ENCODE measurements around the gene SRMS.
"Not testable (repeated sequence)": the region's sequence is repeated elsewhere in the genome, so short reads cannot be mapped to it uniquely, and the experiment has no call there.

The SRMS gene

DNA sequence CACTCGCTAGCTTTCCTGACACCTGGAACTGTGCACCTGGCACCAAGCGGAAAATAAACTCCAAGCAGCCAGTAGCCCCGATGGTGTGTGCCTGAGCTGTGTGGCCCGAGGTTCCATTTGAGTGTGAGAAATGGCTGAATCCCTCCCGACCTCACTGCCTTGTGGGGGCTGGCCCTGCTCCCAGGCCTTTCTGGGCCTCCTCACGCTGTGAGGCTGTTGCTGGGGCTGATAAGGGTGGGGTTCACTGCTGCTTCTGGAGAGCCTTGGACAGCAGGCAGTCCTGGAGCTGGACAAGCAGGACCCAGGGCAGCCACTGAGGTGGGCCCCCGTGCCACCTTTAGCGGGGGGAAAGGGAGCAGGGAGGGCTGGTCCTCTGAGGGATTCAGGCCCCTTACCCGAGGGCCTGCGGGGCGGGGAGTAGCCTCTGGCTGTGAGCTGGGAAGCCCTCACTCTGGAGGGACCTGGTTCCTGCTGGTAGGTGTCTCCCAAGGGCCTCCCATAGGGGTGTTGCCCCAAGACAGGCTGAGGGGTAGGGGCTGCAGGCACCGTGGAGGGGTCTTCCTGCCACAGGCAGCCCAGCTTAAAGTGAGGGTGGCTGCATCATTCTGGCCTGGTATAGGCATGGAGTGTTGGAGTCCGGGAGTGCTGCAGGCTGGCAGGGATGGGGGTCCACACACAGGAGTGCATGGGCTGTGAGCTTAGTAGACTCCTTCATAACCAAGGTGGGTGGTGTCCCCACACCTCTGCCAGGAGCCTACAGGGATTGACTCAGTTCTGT is 25.3 kb downstream of the SRMS start:
- no peak for DNase-seq (ENCODE audit: low read depth)

DNA sequence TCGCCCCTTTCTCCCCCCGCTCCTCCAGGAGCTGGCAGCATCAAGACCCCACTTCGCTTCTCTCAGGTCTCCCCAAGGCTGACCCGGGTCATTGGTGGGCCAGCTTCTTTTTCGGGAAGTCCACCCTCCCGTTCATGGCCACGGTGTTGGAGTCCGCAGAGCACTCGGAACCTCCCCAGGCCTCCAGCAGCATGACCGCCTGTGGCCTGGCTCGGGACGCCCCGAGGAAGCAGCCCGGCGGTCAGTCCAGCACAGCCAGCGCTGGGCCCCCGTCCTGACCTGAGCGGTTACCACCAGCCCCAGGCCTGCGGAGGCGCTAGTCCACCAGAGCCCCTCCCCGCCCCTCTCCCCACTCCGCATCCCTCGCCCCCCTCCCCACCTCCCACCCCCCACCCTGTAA is 25.9 kb downstream of the SRMS start:
- no peak for DNase-seq (ENCODE audit: low read depth)

- peak; percentile 67 for DNase-seq (ENCODE audit: low read depth)
These were observed 26.5 kb downstream of the SRMS start for GRCh38 chr20:63520934-63521601.

DNA sequence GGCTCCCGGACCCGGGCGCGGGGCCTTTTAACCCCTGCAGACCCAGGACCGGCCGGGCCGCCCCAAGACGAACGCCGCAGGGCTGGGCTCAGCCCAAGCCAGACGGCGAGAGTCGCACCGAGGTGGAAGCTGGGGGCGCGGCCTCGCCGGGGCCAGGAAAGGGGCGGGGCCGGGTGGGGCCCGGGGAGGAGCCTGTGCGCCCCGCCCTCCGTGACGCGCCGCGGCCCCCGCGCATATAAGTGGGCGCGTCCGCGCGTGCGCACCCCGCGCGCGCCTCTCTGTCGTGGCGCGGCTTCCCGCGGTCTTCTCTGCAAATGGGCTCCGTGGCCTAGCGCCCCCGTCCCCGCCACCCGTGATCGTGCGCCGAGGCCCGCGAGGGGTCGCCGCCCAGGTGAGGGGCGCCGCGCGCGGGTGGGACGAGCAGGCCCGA is 27.0 kb downstream of the SRMS start, which contains the start of gene PPDPF:
Gene PPDPF (plus strand): TSS at position 262 of the 430 bp plus-strand sequence. CDS start 544 bp downstream, outside the sequence.
- DNase-seq (ENCODE audit: low read depth): peak; percentile 80

- DNase-seq (ENCODE audit: low read depth): peak; percentile 43
These were observed 27.7 kb downstream of the SRMS start for GRCh38 chr20:63519668-63520503.

GRCh38 chr20:63518946-63519667 is 28.4 kb downstream of the SRMS start:
- DNase-seq (ENCODE audit: low read depth): no peak

DNA sequence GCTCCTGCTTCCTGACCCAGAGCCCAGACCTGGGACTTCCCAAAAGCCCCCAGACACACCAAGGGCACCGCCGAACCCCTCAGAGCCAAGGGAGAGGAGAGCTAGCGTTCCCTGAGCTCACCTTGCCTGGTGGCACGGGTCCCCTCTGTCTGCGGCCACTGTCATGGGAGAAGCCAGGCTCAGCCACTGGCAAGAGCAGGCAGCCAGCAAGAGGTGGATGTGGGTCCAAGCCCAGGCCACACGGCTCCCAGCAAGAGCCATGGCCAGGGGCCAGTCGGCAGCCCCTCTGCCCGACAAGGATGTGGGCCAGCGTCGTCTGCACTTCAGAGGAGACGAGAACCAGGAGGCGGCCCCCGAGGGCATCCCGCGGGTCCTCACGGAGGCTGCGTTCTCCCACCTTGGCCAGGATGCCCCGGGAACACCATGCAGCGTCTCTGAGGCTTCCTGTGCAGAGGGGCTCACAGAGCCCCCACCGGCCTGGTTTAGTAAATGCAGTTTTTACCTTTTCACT is 29.1 kb downstream of the SRMS start:
- DNase-seq (ENCODE audit: low read depth): no peak

GRCh38 chr20:63517376-63518309 is 29.9 kb downstream of the SRMS start:
- no peak for DNase-seq (ENCODE audit: low read depth)

DNA sequence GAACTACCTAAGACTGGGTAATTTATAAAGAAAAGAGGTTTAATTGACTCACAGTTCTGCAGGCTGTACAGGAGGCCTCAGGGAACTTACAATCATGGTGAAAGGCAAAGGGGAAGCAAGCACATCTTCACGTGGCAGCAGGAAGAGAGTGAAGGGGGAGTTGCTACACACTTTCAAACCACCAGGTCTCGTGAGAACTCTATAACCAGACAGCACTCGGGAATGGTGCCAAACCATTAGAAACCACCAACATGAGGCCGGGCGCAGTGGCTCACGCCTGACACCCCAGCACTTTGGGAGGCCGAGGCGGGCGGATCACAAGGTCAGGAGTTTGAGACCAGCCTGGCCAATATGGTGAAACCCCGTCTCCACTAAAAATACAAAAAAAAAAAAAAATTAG is 33.0 kb downstream of the SRMS start:
- DNase-seq (ENCODE audit: low read depth): not testable (repeated sequence)

- DNase-seq (ENCODE audit: low read depth): no peak
These were observed 34.3 kb downstream of the SRMS start for GRCh38 chr20:63513207-63513606.

GRCh38 chr20:63509088-63509564 is 38.4 kb downstream of the SRMS start:
- no peak for DNase-seq (ENCODE audit: low read depth)

GRCh38 chr20:63508072-63508768 is 39.3 kb downstream of the SRMS start:
- no peak for DNase-seq (ENCODE audit: low read depth)

DNA sequence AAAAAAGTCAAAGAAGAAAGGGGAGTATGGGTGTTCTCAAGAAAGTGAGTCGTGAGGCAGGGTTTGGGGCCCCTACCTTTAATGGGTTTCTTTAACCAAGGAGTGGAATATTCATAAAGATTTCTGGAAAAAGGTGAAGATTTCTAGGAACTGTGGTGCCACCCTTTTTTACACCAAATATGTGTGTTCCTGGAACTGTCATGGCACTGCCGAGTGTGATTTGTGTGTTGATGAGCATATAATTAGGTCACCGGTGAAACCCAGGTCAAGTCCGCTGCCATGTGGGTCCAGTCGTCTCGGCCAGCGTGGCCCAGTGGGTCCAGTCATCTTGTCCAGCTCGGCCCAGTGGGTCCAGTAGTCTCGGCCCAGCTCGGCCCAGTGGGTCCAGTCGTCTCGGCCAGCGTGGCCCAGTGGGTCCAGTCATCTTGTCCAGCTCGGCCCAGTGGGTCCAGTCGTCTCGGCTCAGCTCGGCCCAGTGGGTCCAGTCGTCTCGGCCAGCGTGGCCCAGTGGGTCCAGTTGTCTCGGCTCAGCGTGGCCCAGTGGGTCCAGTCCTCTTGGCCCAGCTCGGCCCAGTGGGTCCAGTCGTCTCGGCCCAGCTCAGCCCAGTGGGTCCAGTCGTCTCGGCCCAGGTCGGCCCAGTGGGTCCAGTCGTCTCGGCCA is 40.3 kb downstream of the SRMS start:
- DNase-seq (ENCODE audit: low read depth): no peak

DNA sequence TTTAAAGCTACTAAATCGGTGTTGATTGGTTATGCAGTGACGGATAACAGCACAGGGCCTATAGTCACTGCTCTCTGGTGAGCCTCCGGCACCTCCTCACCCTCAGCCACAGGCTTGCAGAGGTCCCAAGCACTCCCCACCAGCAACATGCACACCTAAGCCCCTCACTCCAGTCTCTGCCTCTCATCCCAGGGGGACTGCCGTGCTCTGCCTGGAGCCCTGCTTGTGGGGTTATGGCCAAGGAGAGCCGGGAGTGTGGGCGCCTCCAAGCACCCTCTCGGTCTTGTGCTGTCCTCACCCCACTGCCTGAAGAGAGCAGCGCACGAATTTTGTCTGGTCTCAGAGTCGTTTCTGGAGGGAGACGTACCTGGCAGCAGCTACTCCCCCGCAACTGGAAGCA is 41.8 kb downstream of the SRMS start:
- DNase-seq (ENCODE audit: low read depth): no peak

DNA sequence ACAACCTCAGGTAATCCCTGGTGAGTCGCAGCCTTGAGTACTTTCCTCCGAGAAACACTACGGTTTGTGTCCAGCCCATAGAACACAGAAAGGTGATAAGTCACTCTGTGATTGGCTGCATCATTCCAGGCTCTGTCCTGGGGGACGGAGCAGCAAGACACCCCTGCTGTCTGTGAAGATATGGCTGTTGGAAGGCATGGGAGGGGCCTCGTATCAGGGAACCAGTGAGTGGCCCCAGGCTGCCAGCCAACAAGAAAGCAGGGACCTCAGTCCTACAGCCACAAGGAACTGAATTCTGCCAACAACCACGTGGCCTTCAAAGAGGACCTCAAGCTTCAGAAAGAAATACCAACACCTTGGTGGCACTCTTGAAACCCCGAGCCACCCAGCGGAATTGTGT is 42.3 kb downstream of the SRMS start:
- DNase-seq (ENCODE audit: low read depth): no peak

DNA sequence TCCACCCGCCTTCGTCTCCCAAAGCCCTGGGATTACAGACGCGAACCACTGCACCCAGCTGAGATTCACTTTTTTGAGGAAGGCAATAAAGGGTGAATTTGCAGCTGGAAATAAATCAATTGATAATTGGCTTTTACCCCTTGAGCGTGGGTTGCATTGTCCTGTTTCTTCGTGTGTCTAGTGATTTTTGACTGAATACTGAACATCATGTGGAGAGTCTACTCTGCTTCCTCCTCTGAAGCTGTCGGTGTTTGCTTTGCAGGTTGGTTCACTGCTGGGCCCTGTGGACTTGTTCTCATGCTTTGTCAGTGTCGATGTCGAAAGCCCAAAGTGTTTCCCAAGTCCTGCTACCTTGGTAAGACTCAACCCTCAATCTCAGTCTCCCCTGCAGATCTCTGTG is 42.9 kb downstream of the SRMS start:
- DNase-seq (ENCODE audit: low read depth): no peak

GRCh38 chr20:63503524-63503923 is 44.0 kb downstream of the SRMS start:
- no peak for DNase-seq (ENCODE audit: low read depth)

GRCh38 chr20:63502671-63503172 is 44.8 kb downstream of the SRMS start:
- DNase-seq (ENCODE audit: low read depth): no peak

Measured in T follicular helper cell (primary cell).